HepG2 (cell line): Measurements from ENCODE around the gene BPIFB4.

Experiments used
- HMGXB3 ChIP-seq: sonication (generic); formaldehyde crosslinking; IDR thresholded peaks from 2 replicates; pipeline ENCODE4 v1.4.0; 2020; ENCODE audit warnings: missing genetic modification reagents, borderline replicate concordance
- MLX ChIP-seq: IDR thresholded peaks from 2 replicates; pipeline ENCODE4 v1.6.1; 2016
- NFIC ChIP-seq: IDR thresholded peaks from 2 replicates; pipeline ENCODE4 v1.6.1; 2012; ENCODE audit warnings: mild to moderate bottlenecking, low read length, inconsistent platforms
- PBX3 ChIP-seq: sonication (generic); formaldehyde crosslinking; IDR thresholded peaks from 2 replicates; pipeline ENCODE4 v1.8.1; 2023; ENCODE audit warnings: missing genetic modification reagents, inconsistent platforms, borderline replicate concordance
- POLR2AphosphoS5 ChIP-seq: IDR thresholded peaks from 2 replicates; pipeline ENCODE4 v1.6.1; 2012; ENCODE audit warnings: low read depth, low read length
- SETDB1 ChIP-seq: sonication (generic); formaldehyde crosslinking; IDR thresholded peaks from 2 replicates; pipeline ENCODE4 v1.5.1; 2020; ENCODE audit warnings: missing genetic modification reagents, mild to moderate bottlenecking, borderline replicate concordance
- SP2 ChIP-seq: sonication (generic); formaldehyde crosslinking; IDR thresholded peaks from 2 replicates; pipeline ENCODE4 v1.5.1; 2020; ENCODE audit warnings: mild to moderate bottlenecking, missing genetic modification reagents
- ZNF274 ChIP-seq: sonication (generic); formaldehyde crosslinking; IDR thresholded peaks from 2 replicates; pipeline ENCODE4 v1.5.1; 2020; ENCODE audit warnings: mild to moderate bottlenecking, missing genetic modification reagents
- ZNF550 ChIP-seq: sonication (generic); formaldehyde crosslinking; IDR thresholded peaks from 2 replicates; pipeline ENCODE4 v1.4.0; 2020; ENCODE audit warnings: mild to moderate bottlenecking, missing genetic modification reagents, borderline replicate concordance
- ZNF644 ChIP-seq: IDR thresholded peaks from 2 replicates; pipeline ENCODE4 v1.6.1; 2016; ENCODE audit warnings: low read depth
- ZNF777 ChIP-seq: sonication (generic); formaldehyde crosslinking; IDR thresholded peaks from 2 replicates; pipeline ENCODE4 v1.4.0; 2020; ENCODE audit warnings: missing genetic modification reagents

GRCh38 chr20:33068251-33068939 is 11.0 kb upstream of the BPIFB4 start:
- TF ChIP-seq ZNF644 (CRISPR knock-in tag) = no peak
- TF ChIP-seq ZNF550 (CRISPR knock-in tag) = no peak
- no peak for TF ChIP-seq SETDB1 (CRISPR knock-in tag)
- no peak for TF ChIP-seq ZNF777 (CRISPR knock-in tag)
- no peak for TF ChIP-seq SP2 (CRISPR knock-in tag)
- TF ChIP-seq MLX (CRISPR knock-in tag) = no peak
- TF ChIP-seq HMGXB3 = no peak
- TF ChIP-seq POLR2AphosphoS5 = no peak
- no peak for TF ChIP-seq NFIC
- no peak for TF ChIP-seq ZNF274 (CRISPR knock-in tag)
- no peak for TF ChIP-seq PBX3 (CRISPR knock-in tag)
